ENCODE data around the gene KLK12.

GRCh38 chr19:51012661-51013190 is 22.1 kb downstream of the KLK12 start:
- TF ChIP-seq CTCF (IDR thresholded peaks at IDR 0.05) (no peak), POLR2A (IDR thresholded peaks at IDR 0.05) (no peak), EP300 (IDR thresholded peaks at IDR 0.05) (no peak)

All from ovary (tissue), 3 donors.